K562 (cell line): Measurements from ENCODE around the gene C6orf47. TPM values are rescaled to one million over a fixed set of nuclear protein-coding genes. Genes with fewer than 3 reads are reported as not detected.

ENCODE experiments used
- BACH1 ChIP-seq: fragments of 200-800 bp; sonication (Bioruptor generic); IDR thresholded peaks from 2 replicates; pipeline ENCODE4 v1.6.1; 2016; ENCODE audit warnings: missing genetic modification characterization, missing compliant biosample characterization
- CBX5 ChIP-seq: IDR thresholded peaks from 2 replicates; pipeline ENCODE4 v1.6.1; 2014; ENCODE audit warnings: low read depth, borderline replicate concordance
- CHD4 ChIP-seq: fragments of 200-600 bp; sonication (generic); IDR thresholded peaks from 3 replicates; pipeline ENCODE4 v1.6.1; 2012; ENCODE audit warnings: low read depth, mild to moderate bottlenecking, mixed read lengths, low read length, inconsistent platforms; ENCODE audit not compliant: insufficient read depth, insufficient replicate concordance, poor library complexity, severe bottlenecking
- DIDO1 ChIP-seq: fragments of 450-650 bp; IDR thresholded peaks from 2 replicates; pipeline ENCODE4 v1.6.1; 2016; ENCODE audit warnings: low read depth, missing biosample characterization, missing genetic modification characterization
- HDAC1 ChIP-seq, 2 experiments: fragments of 450-650 bp; IDR thresholded peaks; 2 replicates each; pipeline ENCODE4 v1.6.1; 2016 to 2017; ENCODE audit warnings: inconsistent platforms in 1 of 2, mild to moderate bottlenecking in 1 of 2, moderate library complexity in 1 of 2
- HNRNPH1 ChIP-seq: fragments of 200-400 bp; formaldehyde crosslinking; optimal IDR thresholded peaks from 2 replicates; pipeline ENCODE3; 2017; ENCODE audit warnings: low read depth, mild to moderate bottlenecking, low read length, moderate library complexity
- KHSRP ChIP-seq: fragments of 450-650 bp; IDR thresholded peaks from 2 replicates; pipeline ENCODE4 v1.6.1; 2017
- KLF10 ChIP-seq: fragments of 250-450 bp; sonication (Bioruptor Pico); IDR thresholded peaks from 2 replicates; pipeline ENCODE4 v1.6.1; 2021; ENCODE audit warnings: matching md5 sums
- MIER1 ChIP-seq: fragments of 450-650 bp; IDR thresholded peaks from 2 replicates; pipeline ENCODE4 v1.6.1; 2016; ENCODE audit warnings: antibody characterized with exemption, mild to moderate bottlenecking, low read depth
- MYC ChIP-seq, 2 experiments: fragments of 250-450 bp in 1 of 2; sonication (Bioruptor Pico) in 1 of 2; IDR thresholded peaks; 2 replicates each; pipeline versions ENCODE4 v1.5.1 to v1.6.1; 2012 to 2021; ENCODE audit warnings: low read depth in 2 of 2, borderline replicate concordance in 1 of 2, improper control_type of control experiment in 1 of 2, low read length in 1 of 2, mild to moderate bottlenecking in 1 of 2, moderate library complexity in 1 of 2
- RFX1 ChIP-seq: fragments of 450-650 bp; IDR thresholded peaks from 2 replicates; pipeline ENCODE4 v1.6.1; 2016; ENCODE audit warnings: mild to moderate bottlenecking, moderate library complexity
- SMAD4 ChIP-seq: fragments of 250-450 bp; sonication (Bioruptor Pico); conservative IDR thresholded peaks from 2 replicates; pipeline ENCODE4 v1.8.0; 2021; ENCODE audit warnings: inconsistent platforms, mild to moderate bottlenecking, moderate library complexity
- SMARCC2 ChIP-seq: fragments of 450-650 bp; IDR thresholded peaks from 2 replicates; pipeline ENCODE4 v1.6.1; 2017; ENCODE audit warnings: antibody characterized with exemption, moderate library complexity, mild to moderate bottlenecking, low read depth
- SMC3 ChIP-seq: conservative IDR thresholded peaks from 2 replicates; pipeline ENCODE4 v1.6.1; 2011; ENCODE audit warnings: low read depth, low read length, improper control_type of control experiment; ENCODE audit not compliant: insufficient read depth
- STAT5B ChIP-seq: fragments of 250-450 bp; sonication (Bioruptor Pico); IDR thresholded peaks from 2 replicates; pipeline ENCODE4 v1.8.0; 2021; ENCODE audit warnings: mild to moderate bottlenecking, inconsistent platforms
- ZFPM2 ChIP-seq: fragments of 250-450 bp; sonication (Bioruptor Pico); IDR thresholded peaks from 2 replicates; pipeline ENCODE4 v1.5.1; 2022; ENCODE audit warnings: mild to moderate bottlenecking
- ZFX ChIP-seq: sonication (generic); formaldehyde crosslinking; IDR thresholded peaks from 2 replicates; pipeline ENCODE4 v1.8.0; 2022; ENCODE audit warnings: mild to moderate bottlenecking, missing genetic modification reagents, moderate library complexity
- ZNF174 ChIP-seq: fragments of 250-450 bp; sonication (Bioruptor Pico); IDR thresholded peaks from 2 replicates; pipeline ENCODE4 v1.4.0; 2020; ENCODE audit warnings: mild to moderate bottlenecking
- ZNF76 ChIP-seq: fragments of 250-450 bp; sonication (Bioruptor Pico); IDR thresholded peaks from 2 replicates; pipeline ENCODE4 v1.4.0; 2020; ENCODE audit warnings: mild to moderate bottlenecking, moderate library complexity, borderline replicate concordance
- ZNF766 ChIP-seq: fragments of 200-800 bp; sonication (Bioruptor generic); conservative IDR thresholded peaks from 2 replicates; pipeline ENCODE4 v1.6.1; 2016; ENCODE audit warnings: missing genetic modification characterization, missing compliant biosample characterization
- polyA plus RNA-seq, 8 experiments: library from polyadenylated mRNA; depleted of rRNA in 4 of 8; stranded (reverse) in 5 of 8; unstranded in 3 of 8; fragments of >200 nt; fragmentation: Nextera tagmentation in 2 of 8; fragmentation: Illumina TruSeq in 1 of 8; extraction: Ambion mirVana in 2 of 8; extraction: Trizol in 1 of 8; gene quantifications; 2 replicates each; pipeline versions ENCODE4 v1.2.1 to v1.2.3, GENCODE V29; 2011 to 2014; ENCODE audit warnings: inconsistent platforms in 1 of 8, missing spikeins in 1 of 8
- total RNA-seq, 7 experiments: library from RNA; depleted of rRNA in 6 of 7; stranded (reverse); fragments of >200 nt in 6 of 7; fragmentation: Illumina TruSeq in 2 of 7; extraction: Trizol in 2 of 7; gene quantifications; 2 replicates each; pipeline versions ENCODE4 v1.2.1 to v1.2.3, GENCODE V29; 2011 to 2021; ENCODE audit warnings: low replicate concordance in 1 of 7
- TF ChIP-seq, protein P1 (sequence below): fragments of 450-650 bp; formaldehyde crosslinking; IDR thresholded peaks from 2 replicates; pipeline ENCODE4 v1.4.0; 2020; ENCODE audit warnings: mild to moderate bottlenecking, moderate library complexity
- TF ChIP-seq, protein P2 (sequence below): IDR thresholded peaks from 2 replicates; pipeline ENCODE4 v1.6.1; 2014; ENCODE audit warnings: antibody characterized with exemption

Gene C6orf47
- total and polyA plus RNA-seq, 9 of the 15 experiments (the other 6 are each of a cell fraction or from before 2014, with no cell fraction given): 0.14 to 43.8 (median 27.0) TPM

DNA sequence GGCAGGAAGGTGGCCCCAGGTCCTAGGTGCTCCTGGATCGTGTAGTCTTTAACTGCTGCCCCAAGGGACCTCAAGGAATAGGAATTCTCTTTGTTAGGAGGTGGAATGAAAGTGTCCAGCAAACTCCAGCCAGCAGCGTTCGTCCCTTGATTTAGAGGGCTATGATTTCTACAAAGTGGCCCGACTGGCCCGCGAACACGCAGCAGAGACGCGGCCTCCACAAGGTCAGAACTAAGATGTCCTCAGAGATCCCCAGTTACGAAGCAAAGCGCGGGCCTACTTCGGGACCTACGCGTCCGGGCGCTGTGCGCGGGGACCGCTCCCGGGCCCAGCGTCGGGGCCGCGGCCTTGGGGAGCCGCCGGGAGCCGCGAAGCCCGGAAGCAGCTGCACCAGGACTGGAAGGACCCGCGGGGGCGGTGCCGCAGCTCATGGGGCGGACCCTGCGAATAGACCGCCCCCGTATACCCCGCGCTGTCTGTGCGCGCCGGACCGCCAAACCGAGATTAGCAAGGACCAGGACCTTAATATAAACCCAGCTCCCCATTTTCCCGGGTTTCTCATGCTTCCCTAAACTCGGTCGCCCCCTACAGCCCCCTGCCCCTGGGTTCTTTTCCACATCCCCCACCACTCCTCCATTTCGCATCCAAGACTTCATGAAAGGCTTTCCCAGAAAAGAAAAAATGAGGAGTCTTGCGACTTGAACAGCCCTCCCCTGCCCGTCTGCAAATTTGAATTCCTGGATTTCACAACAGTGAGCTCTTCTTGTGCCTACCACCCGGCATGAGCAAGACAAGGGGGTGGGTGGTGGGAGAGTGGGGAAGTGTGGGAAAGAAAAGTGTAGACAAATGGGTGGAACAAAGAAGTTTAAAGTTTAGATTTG lies at the start of gene C6orf47 (continued):
- TF ChIP-seq ZNF76: no peak
- TF ChIP-seq KHSRP: no peak
- TF ChIP-seq CHD4: no peak
- no peak for TF ChIP-seq ZFX
- TF ChIP-seq STAT5B: no peak
- no peak for TF ChIP-seq BACH1
- TF ChIP-seq HNRNPH1: no peak
- peak; percentile 68 for TF ChIP-seq MYC (IDR thresholded peaks at IDR 0.05; ENCODE audit: low read depth, low read length)
- peak; percentile 57 for TF ChIP-seq MYC (CRISPR knock-in tag; IDR thresholded peaks at IDR 0.05; ENCODE audit: borderline replicate concordance, low read depth)
- peak; percentile 23; the same call in 1 of the 2 replicates for TF ChIP-seq DIDO1 (tag)
- TF ChIP-seq SMARCC2: no peak; the same call in 1 of the 2 replicates
- no peak for TF ChIP-seq MIER1
- no peak for TF ChIP-seq ZNF174
- peak; percentile 83 for TF ChIP-seq SMAD4
- 0 out of 2 replicates have a peak, but pooled peaks have one; percentile 40 for TF ChIP-seq KLF10
- TF ChIP-seq, protein P1, sequence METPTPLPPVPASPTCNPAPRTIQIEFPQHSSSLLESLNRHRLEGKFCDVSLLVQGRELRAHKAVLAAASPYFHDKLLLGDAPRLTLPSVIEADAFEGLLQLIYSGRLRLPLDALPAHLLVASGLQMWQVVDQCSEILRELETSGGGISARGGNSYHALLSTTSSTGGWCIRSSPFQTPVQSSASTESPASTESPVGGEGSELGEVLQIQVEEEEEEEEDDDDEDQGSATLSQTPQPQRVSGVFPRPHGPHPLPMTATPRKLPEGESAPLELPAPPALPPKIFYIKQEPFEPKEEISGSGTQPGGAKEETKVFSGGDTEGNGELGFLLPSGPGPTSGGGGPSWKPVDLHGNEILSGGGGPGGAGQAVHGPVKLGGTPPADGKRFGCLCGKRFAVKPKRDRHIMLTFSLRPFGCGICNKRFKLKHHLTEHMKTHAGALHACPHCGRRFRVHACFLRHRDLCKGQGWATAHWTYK (CRISPR knock-in tag): peak; percentile 95
- TF ChIP-seq ZFPM2: peak; percentile 93
- no peak for TF ChIP-seq CBX5
- no peak for TF ChIP-seq ZNF766 (CRISPR knock-in tag)
- TF ChIP-seq RFX1: no peak
- no peak for TF ChIP-seq SMC3
- TF ChIP-seq, protein P2, sequence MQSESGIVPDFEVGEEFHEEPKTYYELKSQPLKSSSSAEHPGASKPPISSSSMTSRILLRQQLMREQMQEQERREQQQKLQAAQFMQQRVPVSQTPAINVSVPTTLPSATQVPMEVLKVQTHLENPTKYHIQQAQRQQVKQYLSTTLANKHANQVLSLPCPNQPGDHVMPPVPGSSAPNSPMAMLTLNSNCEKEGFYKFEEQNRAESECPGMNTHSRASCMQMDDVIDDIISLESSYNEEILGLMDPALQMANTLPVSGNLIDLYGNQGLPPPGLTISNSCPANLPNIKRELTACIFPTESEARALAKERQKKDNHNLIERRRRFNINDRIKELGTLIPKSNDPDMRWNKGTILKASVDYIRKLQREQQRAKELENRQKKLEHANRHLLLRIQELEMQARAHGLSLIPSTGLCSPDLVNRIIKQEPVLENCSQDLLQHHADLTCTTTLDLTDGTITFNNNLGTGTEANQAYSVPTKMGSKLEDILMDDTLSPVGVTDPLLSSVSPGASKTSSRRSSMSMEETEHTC: no peak
- TF ChIP-seq HDAC1 (IDR thresholded peaks at IDR 0.05): peak in 1 of 2 experiments; percentile 74; a peak in 2 of 4 replicates
